Omental fat pad (tissue), 4 donors: Measurements from ENCODE around the gene HOTAIR. TPM values are rescaled to one million over a fixed set of nuclear protein-coding genes. Genes with fewer than 3 reads are reported as not detected.

Experiments
- ATAC-seq: fragments of 150-250 bp; one replicate; pipeline ENCODE4 v1.9.1; 2016; ENCODE audit warnings: mild to moderate bottlenecking, moderate library complexity; ENCODE audit not compliant: low FRiP score
- DNase-seq: peaks from one replicate; pipeline ENCODE4 v3.0.0-alpha.2; 2019; ENCODE audit warnings: low spot score
- total RNA-seq, 4 donors: library from RNA; depleted of rRNA; stranded (reverse); fragments of >200 nt; gene quantifications; one replicate each; pipeline ENCODE4 v1.1.0, GENCODE V29; 2016
- TF ChIP-seq, protein P1 (sequence below), 3 donors: fragments of 450-650 bp; IDR thresholded peaks; one replicate each; pipeline ENCODE4 v1.5.1; 2016 to 2017; ENCODE audit warnings: antibody characterized with exemption in 3 of 3, mild to moderate bottlenecking in 3 of 3, moderate library complexity in 2 of 3

HOTAIR gene
- total RNA-seq, 4 donors from 2014 or later = 0.32 TPM; not detected in 3

DNA sequence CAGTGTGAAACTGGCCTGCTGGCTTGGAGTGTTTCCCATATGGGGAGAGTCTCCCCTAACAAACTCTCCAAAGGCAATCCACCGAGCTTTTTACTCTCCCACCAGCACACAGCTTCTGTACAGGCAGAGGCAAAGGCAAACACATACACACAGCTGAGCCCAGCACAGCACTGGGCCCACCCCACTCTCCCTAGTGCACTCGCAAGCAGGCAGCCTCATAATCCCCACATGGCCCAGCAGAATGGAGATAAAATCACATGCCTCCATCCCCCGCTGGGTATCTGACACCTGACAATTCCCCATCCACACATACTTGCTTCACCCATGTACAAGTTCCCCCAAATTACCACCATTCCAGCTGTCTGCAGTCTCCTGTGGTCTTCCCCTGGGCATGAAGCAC, 16.6 kb downstream of the HOTAIR start:
- ATAC-seq (no peak), DNase-seq (no peak)
- TF ChIP-seq, protein P1, sequence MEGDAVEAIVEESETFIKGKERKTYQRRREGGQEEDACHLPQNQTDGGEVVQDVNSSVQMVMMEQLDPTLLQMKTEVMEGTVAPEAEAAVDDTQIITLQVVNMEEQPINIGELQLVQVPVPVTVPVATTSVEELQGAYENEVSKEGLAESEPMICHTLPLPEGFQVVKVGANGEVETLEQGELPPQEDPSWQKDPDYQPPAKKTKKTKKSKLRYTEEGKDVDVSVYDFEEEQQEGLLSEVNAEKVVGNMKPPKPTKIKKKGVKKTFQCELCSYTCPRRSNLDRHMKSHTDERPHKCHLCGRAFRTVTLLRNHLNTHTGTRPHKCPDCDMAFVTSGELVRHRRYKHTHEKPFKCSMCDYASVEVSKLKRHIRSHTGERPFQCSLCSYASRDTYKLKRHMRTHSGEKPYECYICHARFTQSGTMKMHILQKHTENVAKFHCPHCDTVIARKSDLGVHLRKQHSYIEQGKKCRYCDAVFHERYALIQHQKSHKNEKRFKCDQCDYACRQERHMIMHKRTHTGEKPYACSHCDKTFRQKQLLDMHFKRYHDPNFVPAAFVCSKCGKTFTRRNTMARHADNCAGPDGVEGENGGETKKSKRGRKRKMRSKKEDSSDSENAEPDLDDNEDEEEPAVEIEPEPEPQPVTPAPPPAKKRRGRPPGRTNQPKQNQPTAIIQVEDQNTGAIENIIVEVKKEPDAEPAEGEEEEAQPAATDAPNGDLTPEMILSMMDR (IDR thresholded peaks at IDR 0.05) = no peak

DNA sequence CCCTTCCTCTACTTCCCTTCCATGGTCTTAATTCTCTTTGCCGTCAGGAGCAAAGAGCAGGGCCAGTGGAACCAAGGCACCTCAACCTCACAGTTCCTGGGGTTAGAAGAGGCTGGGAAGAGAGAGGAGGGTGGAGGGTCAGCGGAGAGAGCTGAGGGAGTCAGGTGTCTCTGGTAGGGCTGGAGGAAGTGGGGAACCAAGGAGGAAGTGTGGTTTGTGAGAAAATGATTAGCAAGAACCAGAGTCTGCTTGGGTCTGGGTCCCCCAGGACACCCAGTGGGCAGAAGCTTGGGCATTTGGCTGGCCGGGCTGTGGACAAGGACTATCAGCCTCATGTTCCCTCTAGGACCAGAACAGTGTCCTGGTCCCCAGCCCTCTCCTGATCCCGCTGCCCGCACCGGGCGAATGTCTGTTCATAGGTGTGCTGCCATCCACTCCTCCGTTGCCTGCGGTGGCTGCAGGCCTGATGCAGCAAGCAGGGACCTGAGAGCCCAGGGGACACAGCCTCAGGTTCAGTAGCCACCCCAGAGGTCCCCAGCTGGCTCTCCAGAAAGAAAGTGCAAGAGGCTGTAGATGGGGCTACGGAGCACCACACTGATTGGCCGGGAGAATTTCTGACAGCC, 17.7 kb downstream of the HOTAIR start:
- ATAC-seq (no peak), DNase-seq (no peak)
- TF ChIP-seq, protein P1 (IDR thresholded peaks at IDR 0.05) = no peak

DNA sequence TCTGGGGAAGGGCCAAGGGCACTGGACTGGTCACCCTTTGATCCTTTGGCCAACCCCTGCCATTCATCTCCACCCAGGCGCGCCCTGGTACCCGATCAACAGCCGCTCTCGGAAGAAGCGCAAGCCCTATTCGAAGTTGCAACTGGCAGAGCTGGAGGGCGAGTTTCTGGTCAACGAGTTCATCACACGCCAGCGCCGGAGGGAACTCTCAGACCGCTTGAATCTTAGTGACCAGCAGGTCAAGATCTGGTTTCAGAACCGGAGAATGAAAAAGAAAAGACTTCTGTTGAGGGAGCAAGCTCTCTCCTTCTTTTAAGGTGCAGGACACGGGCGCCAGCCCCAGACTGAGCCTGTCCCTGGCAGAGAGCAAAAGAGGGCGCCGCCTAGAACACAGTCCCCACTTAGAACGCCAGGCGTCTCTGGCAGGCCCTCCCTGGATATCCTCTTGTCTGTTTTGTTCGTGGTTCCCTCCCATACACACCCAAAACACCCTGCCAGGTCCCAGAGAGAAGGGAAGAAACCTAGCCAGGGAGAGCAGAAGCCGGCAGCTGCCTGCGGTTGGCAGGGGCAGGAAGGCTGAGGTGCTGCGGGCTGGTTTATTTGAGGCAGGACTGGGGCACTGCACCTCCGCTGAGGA, 18.4 kb downstream of the HOTAIR start:
- no peak for ATAC-seq
- no peak for DNase-seq
- TF ChIP-seq, protein P1 (IDR thresholded peaks at IDR 0.05) = no peak

DNA sequence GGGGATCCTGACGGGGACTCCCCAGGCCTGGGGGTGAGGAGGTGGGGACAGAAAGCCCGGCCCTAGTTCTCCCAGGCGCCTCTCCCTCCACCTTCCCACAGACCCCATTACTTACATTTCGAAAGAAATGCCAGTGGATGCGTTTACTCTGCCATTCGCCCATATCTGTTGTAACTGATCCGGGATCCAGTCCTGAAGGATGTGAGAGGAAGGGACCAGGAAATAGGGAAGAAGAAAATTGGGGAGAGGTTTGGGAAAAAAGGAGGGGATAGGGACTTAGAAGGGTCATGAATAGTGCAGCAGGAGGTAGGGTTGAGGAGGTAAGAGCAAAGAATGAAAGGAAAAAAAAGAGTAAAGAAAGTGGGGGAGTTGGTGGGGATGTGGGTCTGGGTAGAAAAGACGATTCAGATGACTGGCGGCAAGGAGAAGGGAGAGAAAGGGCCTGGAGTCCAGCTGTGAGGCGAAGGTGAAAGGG, 18.9 kb downstream of the HOTAIR start:
- DNase-seq = no peak
- TF ChIP-seq, protein P1 (IDR thresholded peaks at IDR 0.05) = no peak
- ATAC-seq = no peak

DNA sequence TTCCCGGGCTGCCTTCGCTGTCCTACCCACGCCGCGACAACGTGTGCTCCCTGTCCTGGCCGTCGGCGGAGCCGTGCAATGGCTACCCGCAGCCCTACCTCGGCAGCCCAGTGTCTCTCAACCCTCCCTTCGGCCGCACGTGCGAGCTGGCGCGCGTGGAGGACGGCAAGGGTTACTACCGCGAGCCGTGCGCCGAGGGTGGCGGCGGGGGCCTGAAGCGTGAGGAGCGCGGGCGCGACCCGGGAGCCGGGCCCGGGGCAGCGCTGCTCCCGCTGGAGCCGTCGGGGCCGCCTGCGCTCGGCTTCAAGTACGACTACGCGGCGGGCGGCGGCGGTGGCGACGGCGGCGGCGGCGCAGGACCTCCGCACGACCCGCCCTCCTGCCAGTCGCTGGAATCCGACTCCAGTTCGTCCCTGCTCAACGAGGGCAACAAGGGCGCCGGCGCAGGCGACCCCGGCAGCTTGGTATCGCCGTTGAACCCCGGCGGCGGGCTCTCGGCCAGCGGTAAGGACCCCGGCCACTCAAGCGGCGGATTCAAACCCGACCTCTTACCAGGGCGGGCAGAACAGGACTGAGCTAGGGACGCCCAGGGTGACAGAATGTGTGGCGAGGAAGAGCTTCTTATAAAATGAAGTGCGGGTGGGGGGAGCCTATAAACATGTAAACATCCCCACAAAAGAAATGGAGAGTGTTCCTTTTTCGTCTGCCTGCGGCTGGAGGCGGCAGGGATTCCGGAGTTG, 19.5 kb downstream of the HOTAIR start:
- no peak for ATAC-seq
- TF ChIP-seq, protein P1 (IDR thresholded peaks at IDR 0.05) = no peak
- DNase-seq = no peak

DNA sequence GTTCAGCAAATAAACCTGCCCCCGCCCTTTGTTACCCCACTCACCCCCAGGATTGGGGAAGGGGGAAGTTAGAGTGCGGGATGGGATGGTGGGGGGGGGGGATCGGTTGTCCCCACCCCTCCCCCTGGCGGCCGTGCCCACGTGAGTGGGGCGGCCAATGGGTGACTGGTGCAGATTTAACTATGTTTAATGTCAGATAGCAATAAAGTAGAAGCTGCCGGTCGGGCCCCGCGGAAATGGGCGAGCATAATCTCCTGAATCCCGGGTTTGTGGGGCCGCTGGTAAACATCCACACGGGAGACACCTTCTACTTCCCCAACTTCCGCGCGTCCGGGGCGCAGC, 20.1 kb downstream of the HOTAIR start, which contains the start of gene HOXC12:
TSS of gene HOXC12 (plus strand) at position 210 of the 342 bp plus-strand sequence. CDS start at position 237, 27 bp downstream.
- TF ChIP-seq, protein P1 (IDR thresholded peaks at IDR 0.05) = no peak
- ATAC-seq = no peak
- DNase-seq = no peak
